Activated CD8-positive, alpha-beta T cell treated with anti-CD3 and anti-CD28 coated beads, Interleukin-2, amount 10 ng/mL, durations not matched to agents 7 days and 5 days (primary cell): ENCODE measurements around the gene IHH. TPM values are rescaled to one million over a fixed set of nuclear protein-coding genes. Genes with fewer than 3 reads are reported as not detected.
A peak's percentile ranks its signal among the peaks of the same experiment; 100 is the strongest.

Experiments
- ATAC-seq: fragments of 150-1000 bp; cut with Tn5 transposase; one replicate; pipeline ENCODE4 v1.10.0; 2021; ENCODE audit warnings: moderate library complexity
- CTCF ChIA-PET: fragments of 350-600 bp; sonication (Branson Sonifier 250); formaldehyde crosslinking; loops from one replicate; lab custom pipeline; 2021; ENCODE audit warnings: antibody characterized with exemption; lab: Charles Lee
- POLR2A ChIA-PET: fragments of 350-600 bp; sonication (Branson Sonifier 250); formaldehyde crosslinking; loops from one replicate; lab custom pipeline; 2021; ENCODE audit warnings: antibody characterized with exemption; lab: Charles Lee
- DNase-seq: peaks from one replicate; pipeline ENCODE4 v3.0.0-alpha.2; 2020
- H3K27ac Mint-ChIP-seq: one replicate; pipeline ENCODE4 v1.8.0; 2021; ENCODE audit warnings: mild to moderate bottlenecking, mixed read lengths
- H3K27me3 Mint-ChIP-seq: one replicate; pipeline ENCODE4 v1.8.0; 2021; ENCODE audit warnings: low read depth, mixed read lengths
- H3K36me3 Mint-ChIP-seq: one replicate; pipeline ENCODE4 v1.8.0; 2021; ENCODE audit warnings: low read depth, mixed read lengths
- H3K4me1 Mint-ChIP-seq: one replicate; pipeline ENCODE4 v1.8.0; 2021; ENCODE audit warnings: low read depth, mixed read lengths
- H3K4me3 Mint-ChIP-seq: one replicate; pipeline ENCODE4 v1.8.0; 2021; ENCODE audit warnings: mild to moderate bottlenecking, mixed read lengths
- H3K9me3 Mint-ChIP-seq: one replicate; pipeline ENCODE4 v1.8.0; 2022; ENCODE audit warnings: mixed read lengths; ENCODE audit not compliant: insufficient read depth
- total RNA-seq, 2 experiments: library from RNA; stranded (reverse); gene quantifications; one replicate each; pipeline ENCODE4 v1.2.3, GENCODE V29; 2021

IHH gene
- total RNA-seq: not detected

- ATAC-seq (peak; percentile 32), DNase-seq (peak; percentile 28)
- ChIA-PET CTCF (interaction anchor here (1.0 to 5.8 kb wide), 5 partner anchors 10 to 81 kb away, joined by 3 to 64 read pairs (median 7); no protein-coding TSS in a partner anchor), POLR2A (no interaction called here)
- Mint-ChIP-seq H3K4me1 (peaks cover 21% of the 10 kb centered on the region), H3K36me3 (no peaks in the 10 kb centered on the region), H3K27ac (no peak within 1 kb of the TSS), H3K9me3 (no peaks in the 10 kb centered on the region), H3K27me3 (peaks cover 77% of the 10 kb centered on the region), H3K4me3 (peak within 1 kb of the TSS; percentile 51)
These were observed at the start of gene IHH for GRCh38 chr2:219060821-219061791. TSS of gene IHH (minus strand) at chr2:219060921. CDS start at chr2:219060467, 454 bp downstream.

GRCh38 chr2:219109471-219109870, 48.8 kb upstream of the IHH start:
- ChIA-PET POLR2A (no interaction called here), CTCF (interaction anchor here (0.9 to 1.7 kb wide), 3 partner anchors 9 to 186 kb away, joined by 4 to 7 read pairs (median 4); no protein-coding TSS in a partner anchor)
- no peaks in the 10 kb centered on the region for H3K9me3 Mint-ChIP-seq
- H3K4me1 Mint-ChIP-seq: peaks cover 23% of the 10 kb centered on the region
- no peak overlapping the region for H3K27ac Mint-ChIP-seq
- no peaks in the 10 kb centered on the region for H3K27me3 Mint-ChIP-seq
- ATAC-seq (peak; percentile 91), DNase-seq (peak; percentile 52)
- H3K36me3 Mint-ChIP-seq: no peaks in the 10 kb centered on the region
- H3K4me3 Mint-ChIP-seq: no peak overlapping the region

GRCh38 chr2:219107758-219108157, 47.0 kb upstream of the IHH start:
- no peak for DNase-seq
- no peaks in the 10 kb centered on the region for H3K9me3 Mint-ChIP-seq
- no peak overlapping the region for H3K27ac Mint-ChIP-seq
- H3K4me3 Mint-ChIP-seq: no peak overlapping the region
- CTCF ChIA-PET: interaction anchor here (1.7 kb wide), 1 partner anchor 188 kb away, joined by 6 read pairs; no protein-coding TSS in a partner anchor
- H3K27me3 Mint-ChIP-seq: no peaks in the 10 kb centered on the region
- POLR2A ChIA-PET: no interaction called here
- peaks cover 26% of the 10 kb centered on the region for H3K4me1 Mint-ChIP-seq
- H3K36me3 Mint-ChIP-seq: no peaks in the 10 kb centered on the region
- ATAC-seq: no peak

GRCh38 chr2:219106251-219106650, 45.5 kb upstream of the IHH start:
- no peak overlapping the region for H3K4me3 Mint-ChIP-seq
- no peaks in the 10 kb centered on the region for H3K9me3 Mint-ChIP-seq
- no peak for ATAC-seq
- peaks cover 26% of the 10 kb centered on the region for H3K4me1 Mint-ChIP-seq
- POLR2A ChIA-PET: interaction anchor here (1.0 kb wide), 1 partner anchor 31 kb away, joined by 3 read pairs; no protein-coding TSS in a partner anchor
- no peaks in the 10 kb centered on the region for H3K36me3 Mint-ChIP-seq
- CTCF ChIA-PET: interaction anchor here (0.6 kb wide), 1 partner anchor 12 kb away, joined by 3 read pairs; no protein-coding TSS in a partner anchor
- no peak for DNase-seq
- H3K27ac Mint-ChIP-seq: no peak overlapping the region
- no peaks in the 10 kb centered on the region for H3K27me3 Mint-ChIP-seq

- ATAC-seq (peak; percentile 58), DNase-seq (peak; percentile 29)
- ChIA-PET POLR2A (no interaction called here), CTCF (interaction anchor here (0.6 to 3.0 kb wide), 36 partner anchors 8 to 426 kb away, joined by 3 to 45 read pairs (median 6); no protein-coding TSS in a partner anchor)
- Mint-ChIP-seq H3K27ac (no peak overlapping the region), H3K36me3 (no peaks in the 10 kb centered on the region), H3K4me1 (peaks cover 18% of the 10 kb centered on the region), H3K27me3 (no peaks in the 10 kb centered on the region), H3K9me3 (no peaks in the 10 kb centered on the region), H3K4me3 (no peak overlapping the region)
These were observed 43.6 kb upstream of the IHH start for GRCh38 chr2:219104107-219105035.

GRCh38 chr2:219099329-219099728, 38.6 kb upstream of the IHH start:
- no peak overlapping the region for H3K4me3 Mint-ChIP-seq
- DNase-seq: no peak
- H3K27me3 Mint-ChIP-seq: no peaks in the 10 kb centered on the region
- no peaks in the 10 kb centered on the region for H3K9me3 Mint-ChIP-seq
- no peaks in the 10 kb centered on the region for H3K36me3 Mint-ChIP-seq
- ChIA-PET CTCF (interaction anchor here (1.0 to 1.2 kb wide), 2 partner anchors 13 to 31 kb away, joined by 3 read pairs; no protein-coding TSS in a partner anchor), POLR2A (no interaction called here)
- no peak for ATAC-seq
- H3K27ac Mint-ChIP-seq: no peak overlapping the region
- peaks cover 2% of the 10 kb centered on the region for H3K4me1 Mint-ChIP-seq

- H3K9me3 Mint-ChIP-seq: no peaks in the 10 kb centered on the region
- ChIA-PET POLR2A (no interaction called here), CTCF (interaction anchor here (0.9 to 2.3 kb wide), 4 partner anchors 8 to 66 kb away, joined by 3 to 10 read pairs (median 4); no protein-coding TSS in a partner anchor)
- H3K36me3 Mint-ChIP-seq: no peaks in the 10 kb centered on the region
- DNase-seq: no peak
- no peak overlapping the region for H3K27ac Mint-ChIP-seq
- H3K27me3 Mint-ChIP-seq: no peaks in the 10 kb centered on the region
- H3K4me1 Mint-ChIP-seq: no peaks in the 10 kb centered on the region
- H3K4me3 Mint-ChIP-seq: no peak overlapping the region
- ATAC-seq: no peak
These were observed 34.8 kb upstream of the IHH start for GRCh38 chr2:219095406-219095935.

- DNase-seq (no peak), ATAC-seq (no peak)
- Mint-ChIP-seq H3K27ac (no peak overlapping the region), H3K4me3 (no peak overlapping the region), H3K36me3 (peaks cover 2% of the 10 kb centered on the region), H3K9me3 (no peaks in the 10 kb centered on the region), H3K4me1 (no peaks in the 10 kb centered on the region), H3K27me3 (no peaks in the 10 kb centered on the region)
- ChIA-PET CTCF (interaction anchor here (2.3 kb wide), 1 partner anchor 10 kb away, joined by 10 read pairs; no protein-coding TSS in a partner anchor), POLR2A (no interaction called here)
These were observed 33.5 kb upstream of the IHH start for GRCh38 chr2:219094171-219094570.

- no peaks in the 10 kb centered on the region for H3K27me3 Mint-ChIP-seq
- POLR2A ChIA-PET: no interaction called here
These were observed 29.9 kb upstream of the IHH start for GRCh38 chr2:219090436-219091299.

GRCh38 chr2:219089330-219089729, 28.6 kb upstream of the IHH start:
- ChIA-PET CTCF (interaction anchor here (1.4 kb wide), 1 partner anchor 15 kb away, joined by 3 read pairs; no protein-coding TSS in a partner anchor), POLR2A (no interaction called here)
- H3K27me3 Mint-ChIP-seq: no peaks in the 10 kb centered on the region
- H3K27ac Mint-ChIP-seq: no peak overlapping the region
- H3K36me3 Mint-ChIP-seq: peaks cover 2% of the 10 kb centered on the region
- ATAC-seq: no peak
- H3K9me3 Mint-ChIP-seq: no peaks in the 10 kb centered on the region
- H3K4me1 Mint-ChIP-seq: peaks cover 19% of the 10 kb centered on the region
- H3K4me3 Mint-ChIP-seq: no peak overlapping the region
- DNase-seq: no peak

More at GRCh38 chr2:219090436-219091299, 29.9 kb upstream of the IHH start:
- no peak overlapping the region for H3K4me3 Mint-ChIP-seq
- H3K4me1 Mint-ChIP-seq: peaks cover 7% of the 10 kb centered on the region
- no peak overlapping the region for H3K27ac Mint-ChIP-seq
- no peak for DNase-seq
- no peak for ATAC-seq
- H3K36me3 Mint-ChIP-seq: peaks cover 2% of the 10 kb centered on the region
- no peaks in the 10 kb centered on the region for H3K9me3 Mint-ChIP-seq
- CTCF ChIA-PET: interaction anchor here (1.1 to 3.2 kb wide), 4 partner anchors 13 to 32 kb away, joined by 3 to 17 read pairs (median 5); no protein-coding TSS in a partner anchor
